Suppressor macrophage treated with lipopolysaccharide for 4 hours (primary cell): Measurements from ENCODE around the gene IL17C.

ENCODE experiments used
- DNase-seq: peaks from one replicate; pipeline ENCODE4 v3.0.0-alpha.2; 2020

Gene IL17C

DNA sequence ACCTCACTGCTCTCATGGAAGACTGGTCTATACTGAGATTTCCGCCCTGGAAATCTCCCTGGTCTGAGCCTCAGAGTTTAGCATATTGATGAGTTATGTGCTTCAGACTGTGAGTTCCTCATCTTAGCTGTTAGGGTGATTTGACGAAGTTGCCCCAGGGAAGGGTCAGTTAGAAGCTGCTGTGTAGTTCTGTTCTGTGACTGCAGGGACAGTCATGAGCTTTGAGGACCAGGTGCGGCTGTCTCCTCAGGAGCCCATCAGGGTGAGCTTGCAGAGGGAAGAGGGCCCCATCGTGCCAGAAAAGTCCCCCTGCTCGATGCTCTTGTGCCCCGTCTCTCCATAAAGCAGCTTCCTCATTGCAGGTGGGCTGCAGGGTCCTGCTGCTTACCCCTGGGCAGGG lies 28.3 kb upstream of the IL17C start:
- no peak for DNase-seq

DNA sequence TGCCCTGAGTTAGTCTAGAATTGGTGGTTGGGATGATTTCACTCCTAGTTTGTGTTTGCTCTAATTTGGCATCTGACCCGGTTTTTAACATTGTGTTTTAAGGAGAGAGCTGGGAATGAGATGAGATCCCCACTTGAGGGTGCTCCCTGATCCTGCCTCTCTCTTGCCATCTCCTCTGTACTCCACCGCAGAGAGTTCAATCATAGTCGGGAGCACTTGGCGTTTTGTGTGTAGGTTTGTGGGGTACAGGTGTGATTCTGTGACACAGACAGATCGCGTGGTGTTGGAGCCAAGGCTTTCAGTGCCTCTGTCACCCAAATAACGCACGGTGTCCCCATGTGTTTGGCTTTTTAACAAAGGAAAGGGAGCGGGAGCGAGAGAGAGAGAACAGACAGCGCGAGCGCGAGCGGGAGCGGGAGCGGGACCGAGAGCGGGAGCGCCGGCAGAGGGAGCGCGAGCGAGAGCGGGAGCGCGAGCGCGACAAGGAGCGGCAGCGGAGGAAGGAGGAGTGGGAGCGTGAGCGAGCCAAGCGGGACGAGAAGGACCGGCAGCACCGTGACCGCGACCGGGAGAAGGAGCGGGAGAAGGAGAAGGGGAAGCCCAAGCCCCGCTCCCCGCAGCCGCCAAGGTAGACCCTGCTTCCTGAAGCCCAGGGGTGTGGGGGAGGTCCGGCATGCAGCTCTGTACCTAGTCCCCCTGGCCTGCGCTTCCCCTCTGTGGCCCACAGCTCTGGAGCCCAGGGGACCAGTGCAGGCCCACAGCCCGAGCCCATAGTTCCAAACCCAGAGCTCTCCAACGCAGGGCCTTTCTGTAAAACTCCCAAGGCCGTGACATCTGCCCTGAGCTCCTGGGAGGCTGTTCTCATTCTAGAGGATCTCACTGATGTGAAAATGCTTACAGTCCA lies 27.2 kb upstream of the IL17C start:
- no peak for DNase-seq

DNA sequence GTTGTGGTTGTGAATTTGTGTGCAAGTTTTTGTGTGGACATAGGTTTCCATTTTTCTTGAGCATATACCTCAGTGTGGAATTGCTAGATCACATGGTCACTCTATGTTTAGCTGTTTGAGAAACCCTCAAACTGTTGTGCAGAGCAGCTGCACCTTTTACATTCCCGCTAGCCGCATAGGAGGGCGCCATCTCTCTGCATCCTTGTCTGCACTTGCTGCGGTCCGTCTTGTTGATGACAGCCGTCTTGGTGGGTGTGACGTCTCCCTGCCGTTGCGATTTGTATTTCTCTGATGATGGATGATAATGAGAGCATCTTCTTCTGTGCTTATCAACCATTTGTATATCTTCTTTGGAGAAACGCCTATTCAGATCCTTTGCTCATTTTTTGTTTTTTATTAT lies 25.1 kb upstream of the IL17C start:
- DNase-seq = no peak

DNA sequence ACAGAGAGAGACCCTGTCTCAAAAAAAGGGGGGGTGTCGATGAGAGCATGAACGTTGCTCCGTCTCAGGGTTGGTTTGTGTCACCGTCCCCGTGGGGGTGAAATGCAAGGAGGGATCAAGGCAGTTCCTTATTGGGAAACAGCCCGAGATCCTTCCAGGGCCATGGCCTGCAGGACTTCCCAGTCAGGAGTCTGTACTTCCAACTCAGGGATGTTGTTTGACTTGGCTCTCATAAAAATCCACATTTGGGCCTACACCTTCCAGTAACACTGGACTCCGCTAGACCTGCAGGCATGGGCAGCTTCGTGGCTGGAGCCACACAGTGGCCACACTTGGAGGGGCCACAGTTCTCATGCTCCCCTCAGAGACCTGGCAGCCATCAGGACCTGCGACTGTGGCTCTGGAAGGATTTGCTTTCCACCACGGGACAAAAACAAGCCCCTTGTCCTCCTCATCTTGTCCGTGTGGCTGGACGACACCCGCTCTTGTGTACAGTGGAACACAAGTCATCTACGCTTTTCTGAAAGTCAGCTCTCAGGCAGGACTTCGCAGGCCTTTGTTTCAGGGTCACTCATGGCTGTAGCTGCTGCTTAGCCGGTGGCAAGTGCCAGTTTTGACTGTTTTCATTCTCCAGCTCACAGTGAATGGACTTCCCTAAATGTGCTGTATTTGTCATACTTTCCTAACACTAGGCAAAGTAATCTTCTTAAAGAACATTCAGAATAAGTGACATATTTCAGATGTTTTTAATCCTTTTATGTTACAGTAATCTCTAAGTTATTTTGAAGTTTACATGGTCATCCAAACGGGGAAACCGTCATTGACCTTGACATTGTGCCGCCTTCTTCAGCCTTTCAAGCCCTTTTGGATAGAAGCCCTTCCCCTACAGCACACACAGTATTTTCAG lies 24.2 kb upstream of the IL17C start:
- DNase-seq = no peak

DNA sequence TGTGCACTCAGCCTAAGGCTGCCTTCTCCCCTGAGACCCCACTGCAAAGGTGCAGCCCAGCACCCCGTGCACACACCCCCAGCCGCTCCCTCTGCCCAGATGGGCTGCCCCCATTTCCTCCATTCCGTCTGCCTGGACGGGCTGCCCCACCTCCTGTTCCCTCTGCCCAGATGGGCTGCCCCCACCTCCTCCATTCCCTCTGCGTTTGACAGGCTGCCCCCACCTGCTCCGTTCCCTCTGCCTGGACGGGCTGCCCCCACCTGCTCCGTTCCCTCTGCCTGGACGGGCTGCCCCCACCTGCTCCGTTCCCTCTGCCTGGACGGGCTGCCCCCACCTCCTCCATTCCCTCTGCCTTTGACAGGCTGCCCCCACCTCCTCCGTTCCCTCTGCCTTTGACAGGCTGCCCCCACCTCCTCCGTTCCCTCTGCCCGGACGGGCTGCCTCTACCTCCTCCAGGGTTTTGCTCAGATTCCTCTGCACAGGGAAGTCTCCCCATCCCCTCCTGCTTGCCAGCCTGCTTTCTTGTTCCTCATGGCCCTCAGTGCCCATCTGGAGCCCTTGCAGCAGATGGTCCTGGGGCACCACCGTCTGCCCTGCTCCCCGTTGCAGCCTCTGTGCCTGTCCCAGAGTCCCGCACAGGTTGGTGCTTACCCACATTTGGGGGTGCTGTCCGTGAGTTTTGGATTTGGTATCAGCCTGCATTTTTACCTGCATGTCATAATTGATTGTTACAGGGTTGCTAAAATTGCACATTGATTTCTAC lies 23.4 kb upstream of the IL17C start:
- DNase-seq = no peak

DNA sequence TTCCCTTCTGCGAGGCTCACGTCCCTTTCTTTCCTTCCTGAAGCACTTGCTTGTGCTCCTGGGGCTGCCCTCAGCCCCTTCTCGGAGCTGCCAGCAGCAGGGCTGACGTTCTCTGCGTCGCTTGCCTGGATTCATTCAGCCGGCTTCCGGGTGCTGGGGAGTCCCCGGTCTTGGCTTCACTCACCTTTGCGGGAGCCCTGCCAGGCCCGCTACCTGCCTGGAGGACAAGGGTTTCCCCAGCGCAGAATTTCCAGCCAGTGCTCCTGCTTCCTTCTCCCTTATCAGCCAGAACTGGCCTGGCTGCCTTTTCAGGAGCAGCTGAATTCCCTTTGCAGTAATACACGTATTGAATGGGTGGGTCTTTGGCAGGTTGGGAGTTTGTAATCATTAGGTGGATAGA lies 22.1 kb upstream of the IL17C start:
- DNase-seq = no peak

DNA sequence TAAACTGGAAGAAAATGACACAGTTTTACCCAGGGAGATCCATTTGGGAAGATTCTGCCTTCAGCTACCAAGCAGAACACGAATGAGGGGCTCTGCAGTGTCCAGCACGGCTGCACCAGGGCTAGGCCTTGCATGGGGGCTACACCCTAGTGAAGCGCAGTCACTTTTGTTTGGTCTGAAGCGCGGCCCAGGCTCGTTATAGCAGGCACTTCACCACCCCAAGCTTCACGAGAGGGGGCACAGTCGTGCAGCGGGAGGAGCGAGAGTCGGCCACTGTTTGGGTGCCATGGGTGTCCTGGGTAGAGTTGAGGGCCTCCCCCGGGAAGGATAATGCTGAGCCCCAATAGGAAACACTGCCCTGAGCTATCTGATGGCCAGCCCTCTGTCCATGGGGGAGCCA lies 21.6 kb upstream of the IL17C start:
- DNase-seq = no peak

DNA sequence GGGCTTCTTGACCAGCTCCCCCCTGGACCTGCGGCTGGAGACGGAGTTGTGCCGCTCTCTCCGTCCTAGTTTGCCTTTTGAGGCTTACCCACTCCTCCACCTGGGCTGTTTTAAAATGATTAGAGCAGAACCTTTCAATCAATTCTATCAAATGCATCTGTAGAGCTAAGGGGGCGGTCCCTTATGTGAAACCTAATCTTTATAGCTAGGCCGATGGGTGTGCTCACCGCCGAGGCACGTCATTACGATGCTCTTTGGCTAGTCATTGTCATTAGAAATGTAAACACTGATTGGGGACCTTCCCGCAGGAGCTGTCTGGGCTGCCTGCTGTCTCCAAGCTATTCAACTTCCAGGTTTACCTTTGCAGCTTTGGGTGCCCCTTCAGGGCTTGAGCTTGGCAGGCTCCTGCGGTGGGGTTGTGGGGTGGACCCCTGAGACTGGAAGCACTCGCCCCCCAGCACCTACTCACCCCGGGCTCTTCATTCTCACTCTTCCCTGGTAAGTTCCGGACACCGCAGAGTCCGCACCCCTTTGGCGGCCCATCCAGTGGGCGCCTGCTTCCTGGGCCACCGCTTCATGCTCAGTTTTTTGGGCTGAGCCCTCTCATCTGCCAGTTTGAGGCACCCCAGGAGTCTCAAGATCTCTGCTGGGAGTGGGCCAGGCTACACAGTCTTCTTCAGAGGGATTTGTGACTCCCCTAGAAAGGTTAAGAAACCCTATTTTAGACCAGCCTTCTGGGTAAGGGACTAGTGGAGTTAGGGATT lies 20.9 kb upstream of the IL17C start:
- DNase-seq = no peak

DNA sequence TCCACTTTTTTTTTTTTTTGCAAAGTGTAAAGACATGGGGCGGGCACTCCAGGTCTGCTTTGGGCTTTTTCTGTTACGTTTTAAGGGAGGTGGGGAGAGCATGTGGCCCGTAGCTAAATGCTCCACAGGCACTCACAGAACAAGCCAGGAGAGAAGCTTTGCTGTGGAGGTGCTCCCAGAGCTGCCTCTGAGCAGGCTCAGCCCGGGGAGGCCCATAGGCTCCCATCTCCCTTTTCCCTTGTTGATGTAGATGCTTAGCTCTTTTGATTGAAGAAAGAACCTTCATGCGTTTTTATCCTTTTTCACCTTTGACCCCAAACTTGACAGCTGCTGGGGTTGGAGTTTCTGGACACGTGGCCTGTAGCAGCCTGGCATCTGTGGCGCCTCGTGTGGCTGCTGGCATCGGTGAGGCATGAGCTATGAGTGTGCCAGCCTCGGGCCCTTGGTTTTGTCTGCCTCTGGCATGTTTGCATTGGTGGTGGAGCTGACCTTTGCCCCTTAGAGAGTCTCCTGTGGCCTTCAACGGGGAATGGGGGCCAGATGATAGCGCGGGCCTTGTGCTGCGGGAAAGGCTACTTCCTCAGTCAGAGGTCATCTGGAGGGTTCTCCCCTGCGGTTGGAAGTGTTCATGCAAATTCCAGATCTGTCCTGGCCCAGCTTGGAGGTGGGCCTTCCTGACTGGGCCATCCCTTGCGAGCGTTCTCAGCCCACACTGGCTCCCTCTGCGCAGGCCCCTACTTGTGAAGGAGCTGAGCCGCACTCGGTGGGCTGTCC lies 20.0 kb upstream of the IL17C start:
- DNase-seq = no peak

DNA sequence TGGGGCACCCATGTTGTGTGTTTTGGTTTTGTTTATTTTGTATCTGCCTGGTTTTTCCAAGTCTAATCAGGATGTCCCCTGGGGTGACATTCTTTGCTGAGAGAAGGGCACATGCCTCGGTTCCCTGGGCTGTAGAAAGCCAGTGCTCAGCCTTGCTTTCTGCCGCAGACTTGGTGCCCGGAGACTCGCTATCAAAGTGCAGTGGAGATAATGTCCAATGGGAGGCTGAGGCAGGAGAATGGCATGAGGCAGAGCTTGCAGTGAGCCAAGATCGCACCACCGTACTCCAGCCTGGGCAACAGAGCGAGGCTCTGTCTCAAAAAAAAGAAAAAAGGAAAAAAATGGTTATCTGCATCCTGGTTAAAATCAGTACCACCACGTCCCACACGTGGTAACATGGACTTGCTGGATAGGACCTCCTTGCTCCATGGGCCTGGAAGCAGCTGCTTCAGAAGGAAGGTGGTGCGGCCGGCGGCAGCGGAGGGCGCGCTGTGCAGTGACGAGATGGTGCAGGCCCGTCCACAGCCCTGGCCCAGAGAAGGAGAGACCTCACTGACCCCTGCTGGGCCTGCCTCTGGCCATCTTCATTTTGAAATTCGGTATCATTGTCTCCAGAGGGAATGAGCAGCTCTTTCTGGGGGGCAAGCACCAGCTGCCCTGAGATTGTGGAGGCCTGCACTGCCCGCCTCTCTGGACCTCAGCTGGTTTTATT lies 19.3 kb upstream of the IL17C start:
- no peak for DNase-seq

DNA sequence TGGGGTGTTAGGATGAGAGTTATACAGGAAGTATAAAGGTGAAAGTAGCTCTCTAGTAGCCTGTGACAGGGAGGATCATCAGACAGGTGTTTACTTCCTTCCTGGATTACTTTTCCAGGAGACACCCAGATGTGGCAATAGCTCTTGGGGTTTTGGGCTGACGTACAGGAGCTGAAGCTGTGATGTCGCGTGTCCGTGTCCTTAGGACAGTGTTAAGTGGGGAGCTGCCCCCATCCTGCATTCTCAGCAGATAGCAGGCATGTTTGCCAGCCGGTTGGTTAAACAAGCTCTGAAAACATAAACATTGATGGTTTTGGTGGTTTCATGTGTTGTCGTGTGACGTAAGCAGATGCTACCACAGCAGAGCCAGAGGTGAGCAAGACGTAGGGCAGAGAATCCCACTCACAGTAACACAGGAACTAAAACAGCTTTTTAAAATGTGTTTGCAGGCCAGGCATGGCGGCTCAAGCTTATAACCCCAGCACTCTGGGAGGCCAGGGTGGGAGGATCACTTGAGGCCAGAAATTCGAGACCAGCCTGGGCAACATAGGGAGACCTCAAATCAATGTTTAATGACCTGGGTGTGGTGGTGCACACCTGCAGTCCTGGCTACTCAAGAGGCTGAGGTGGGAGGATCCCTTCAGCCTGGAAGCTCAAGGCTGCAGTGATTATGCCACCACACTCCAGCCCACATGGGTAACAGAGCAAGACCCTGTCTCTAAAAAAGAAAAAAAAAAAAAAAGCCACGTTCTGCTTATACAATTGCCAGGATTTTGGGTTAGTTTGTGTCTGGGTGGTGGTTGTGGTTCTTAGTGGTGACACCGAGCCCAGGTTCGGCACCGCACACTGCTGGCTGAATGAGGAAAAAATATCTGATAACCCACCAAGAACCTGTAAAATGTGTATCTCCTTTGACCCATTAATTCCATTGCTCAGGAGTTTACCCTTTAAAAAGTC lies 18.2 kb upstream of the IL17C start:
- no peak for DNase-seq

DNA sequence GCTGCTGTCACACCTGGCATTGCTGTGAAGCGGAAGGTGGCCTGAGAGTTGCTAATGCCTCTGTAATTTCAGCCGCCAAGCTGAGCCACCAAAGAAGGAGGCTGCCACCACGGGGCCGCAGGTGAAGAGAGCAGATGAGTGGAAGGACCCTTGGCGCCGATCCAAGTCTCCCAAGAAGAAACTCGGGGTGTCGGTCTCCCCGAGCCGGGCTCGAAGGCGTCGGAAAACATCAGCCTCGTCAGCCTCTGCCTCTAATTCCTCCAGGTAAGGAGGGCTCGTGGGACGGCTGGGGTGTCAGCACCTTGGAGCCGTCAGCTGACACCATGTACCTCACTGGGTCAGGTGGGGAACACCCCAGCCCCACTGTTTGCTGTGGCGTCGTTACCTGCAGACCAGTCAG lies 16.2 kb upstream of the IL17C start:
- no peak for DNase-seq

DNA sequence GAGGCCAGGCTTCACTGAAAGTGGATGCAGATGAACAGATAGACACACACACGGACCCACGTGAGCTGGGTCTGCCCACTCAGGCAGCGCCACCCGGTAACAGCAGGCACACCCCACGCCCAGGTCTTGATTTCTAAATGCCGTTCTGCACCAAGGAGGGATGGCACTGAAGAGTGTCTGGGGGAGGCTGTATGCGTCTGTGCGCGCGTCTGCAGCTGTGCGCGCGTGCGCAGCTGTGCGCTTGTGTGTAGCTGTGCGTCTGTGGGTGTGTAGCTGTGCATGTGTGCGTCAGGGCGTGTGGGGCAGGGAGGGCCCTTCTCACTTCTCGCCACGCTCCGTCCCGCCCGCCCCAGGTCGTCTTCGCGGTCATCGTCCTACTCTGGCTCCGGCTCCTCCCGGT lies 15.5 kb upstream of the IL17C start:
- DNase-seq = no peak

DNA sequence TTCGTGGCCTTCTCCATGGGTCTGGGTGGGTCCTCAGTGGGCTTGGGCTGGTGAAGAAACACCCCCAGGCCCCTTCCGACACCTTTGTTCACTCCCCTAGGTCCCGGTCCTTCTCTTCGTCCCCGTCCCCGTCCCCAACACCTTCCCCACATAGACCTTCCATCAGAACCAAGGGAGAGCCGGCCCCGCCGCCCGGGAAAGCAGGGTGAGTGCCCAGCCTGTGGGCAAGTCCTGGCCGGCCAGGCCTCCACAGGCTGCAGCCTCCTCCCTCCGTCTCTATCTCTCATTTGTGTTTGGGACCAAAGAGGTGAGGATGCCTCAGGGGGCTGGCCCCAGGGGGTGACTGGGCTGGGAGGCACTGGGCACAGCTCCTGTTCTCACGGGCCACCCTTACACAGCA lies 14.5 kb upstream of the IL17C start:
- no peak for DNase-seq

DNA sequence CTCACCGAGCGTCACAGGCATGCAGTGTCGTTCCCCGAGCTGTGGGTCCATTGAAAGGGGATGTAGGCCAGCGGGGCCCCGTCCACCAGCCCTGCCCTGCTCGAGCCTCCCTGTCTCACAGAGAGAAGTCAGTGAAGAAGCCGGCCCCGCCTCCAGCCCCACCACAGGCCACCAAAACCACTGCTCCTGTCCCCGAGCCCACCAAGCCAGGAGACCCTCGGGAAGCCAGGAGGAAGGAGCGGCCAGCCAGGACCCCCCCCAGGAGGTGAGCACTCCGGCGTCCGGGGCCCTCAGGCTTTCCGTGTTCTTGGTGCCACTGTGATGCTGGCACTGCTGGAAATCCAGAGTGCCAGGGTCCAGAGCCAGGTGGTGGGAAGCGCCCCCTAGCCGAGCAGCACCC lies 13.9 kb upstream of the IL17C start:
- DNase-seq = no peak

DNA sequence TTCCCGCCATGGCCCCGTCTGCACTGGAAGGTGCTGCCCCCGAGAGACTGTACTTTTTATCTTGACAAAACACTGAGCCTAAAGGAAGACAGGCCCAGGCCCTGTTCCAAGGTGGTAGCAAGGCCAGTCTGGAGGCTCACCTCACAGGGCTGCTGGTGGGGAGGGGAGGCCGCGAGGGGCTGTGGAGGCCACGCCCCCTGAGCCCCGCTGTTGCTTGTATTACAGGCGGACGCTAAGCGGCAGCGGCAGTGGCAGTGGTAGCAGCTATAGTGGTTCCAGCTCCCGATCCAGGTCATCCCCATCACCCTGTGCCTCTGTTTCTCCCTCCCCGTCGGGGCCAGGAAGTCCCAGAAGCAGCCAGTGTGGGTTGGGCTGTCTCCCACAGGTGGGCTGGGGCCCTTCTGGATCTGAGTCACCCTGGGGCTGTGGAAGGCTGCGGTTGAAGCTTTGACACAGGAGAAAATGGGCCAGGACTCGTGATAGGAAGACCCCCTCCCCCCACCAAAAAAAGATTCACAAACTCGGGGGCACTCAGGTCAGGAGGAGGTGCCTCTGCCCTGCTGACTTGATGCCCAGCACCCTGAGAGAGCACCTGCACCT lies 13.3 kb upstream of the IL17C start:
- DNase-seq = no peak

DNA sequence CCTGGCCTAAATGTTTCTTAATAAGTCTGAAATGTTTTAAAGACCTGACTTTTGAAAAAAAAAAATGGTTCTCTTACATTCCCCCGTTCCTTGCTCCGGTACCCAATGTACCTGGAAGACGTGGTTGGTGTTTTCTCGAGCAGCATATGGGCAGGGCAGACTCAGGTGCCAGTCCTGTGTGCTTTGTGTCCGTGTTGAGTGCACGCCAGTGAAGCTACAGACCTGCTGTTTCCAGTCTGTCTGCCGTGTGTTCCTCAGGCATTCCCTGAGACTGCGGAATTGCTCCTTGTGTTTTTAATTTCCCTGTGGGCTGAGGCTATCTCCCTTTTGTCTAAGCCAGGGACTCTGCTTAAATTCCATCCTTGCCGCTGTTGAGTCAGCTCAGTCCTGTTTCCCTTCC lies 11.7 kb upstream of the IL17C start:
- no peak for DNase-seq

DNA sequence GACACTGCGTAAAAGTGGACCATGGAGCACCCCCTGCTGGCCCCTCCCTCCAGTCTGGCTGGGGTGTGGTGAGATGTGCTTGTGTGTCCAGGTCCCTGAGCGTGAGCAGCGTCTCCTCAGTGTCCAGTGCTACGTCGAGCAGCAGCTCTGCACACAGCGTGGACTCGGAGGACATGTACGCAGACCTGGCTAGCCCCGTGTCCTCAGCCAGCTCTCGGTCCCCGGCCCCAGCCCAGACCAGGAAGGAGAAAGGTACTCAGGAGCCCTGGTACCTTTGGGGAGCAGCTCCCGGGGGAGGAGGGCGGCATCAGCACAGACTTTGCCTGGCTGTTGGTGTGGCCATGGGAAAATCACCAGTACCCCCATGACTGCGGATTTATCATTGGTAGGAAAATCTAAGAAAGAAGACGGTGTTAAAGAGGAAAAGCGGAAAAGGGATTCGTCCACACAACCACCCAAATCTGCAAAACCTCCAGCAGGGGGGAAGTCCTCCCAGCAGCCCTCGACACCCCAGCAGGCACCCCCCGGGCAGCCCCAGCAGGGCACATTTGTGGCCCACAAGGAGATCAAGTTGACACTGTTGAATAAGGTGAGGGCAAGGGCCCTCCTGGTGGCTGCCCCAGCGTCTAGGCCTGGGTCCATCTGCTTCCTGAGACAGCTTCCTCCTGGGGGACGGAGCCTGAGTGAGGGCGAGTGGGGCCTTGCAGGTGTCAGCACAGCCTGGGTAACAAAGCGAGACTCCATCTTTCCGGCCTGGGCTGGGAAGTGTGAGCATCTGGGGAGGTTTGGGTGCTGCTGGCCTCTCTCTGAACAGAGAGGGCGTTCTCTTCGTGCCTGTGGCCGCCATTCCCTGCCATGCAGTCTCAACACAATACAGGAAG lies 10.6 kb upstream of the IL17C start:
- no peak for DNase-seq
